B cell (primary cell): ENCODE data around the gene SMARCD3.

ENCODE experiments used
- CTCF ChIP-seq: fragments of 200-600 bp; IDR thresholded peaks from one replicate; pipeline ENCODE4 v1.8.0; 2022; ENCODE audit warnings: antibody characterized with exemption, mild to moderate bottlenecking
- EZH2 ChIP-seq: IDR thresholded peaks from 2 replicates; pipeline ENCODE4 v1.6.1; 2012; ENCODE audit warnings: borderline replicate concordance, low read depth, mild to moderate bottlenecking, moderate library complexity, low read length; ENCODE audit not compliant: insufficient read depth, poor library complexity, severe bottlenecking

GRCh38 chr7:151281686-151282085 lies 33.2 kb upstream of the SMARCD3 start:
- TF ChIP-seq CTCF (no peak), EZH2 (no peak)
